H1 (cell line): ENCODE measurements around the gene CEACAM8.

Experiments
- CEBPB ChIP-seq: IDR thresholded peaks from 2 replicates; pipeline ENCODE4 v1.6.1; 2012; ENCODE audit warnings: low read depth, low read length
- EGR1 ChIP-seq: IDR thresholded peaks from 2 replicates; pipeline ENCODE4 v1.6.1; 2011; ENCODE audit warnings: low read depth, low read length, borderline replicate concordance
- NRF1 ChIP-seq: IDR thresholded peaks from 2 replicates; pipeline ENCODE4 v1.6.1; 2011; ENCODE audit warnings: mild to moderate bottlenecking, low read depth, low read length, improper control_type of control experiment
- RAD21 ChIP-seq, 2 experiments: IDR thresholded peaks in 1 of 2; conservative IDR thresholded peaks in 1 of 2; 2 replicates each; pipeline ENCODE4 v1.6.1; 2011; ENCODE audit warnings: low read depth in 2 of 2, low read length in 2 of 2, improper control_type of control experiment in 1 of 2, inconsistent platforms in 1 of 2, mild to moderate bottlenecking in 1 of 2, moderate library complexity in 1 of 2
- SP1 ChIP-seq: IDR thresholded peaks from 2 replicates; pipeline ENCODE4 v1.6.1; 2011; ENCODE audit warnings: low read depth, low read length
- TAF1 ChIP-seq: IDR thresholded peaks from 2 replicates; pipeline ENCODE4 v1.6.1; 2011; ENCODE audit warnings: mild to moderate bottlenecking, low read depth, low read length
- TF ChIP-seq, protein P1 (sequence below): IDR thresholded peaks from 2 replicates; pipeline ENCODE4 v1.6.1; 2011; ENCODE audit warnings: low read length, improper control_type of control experiment
- TF ChIP-seq, protein P2 (sequence below): IDR thresholded peaks from 2 replicates; pipeline ENCODE4 v1.6.1; 2012; ENCODE audit warnings: inconsistent platforms
- TF ChIP-seq, protein P3 (sequence below), 3 experiments: IDR thresholded peaks; 1 replicate in 2 of 3; 2 replicates in 1 of 3; pipeline versions ENCODE4 v1.5.1 to v1.6.1; 2011; ENCODE audit warnings: low read length in 3 of 3, mild to moderate bottlenecking in 3 of 3, inconsistent platforms in 2 of 3, low read depth in 1 of 3, moderate library complexity in 1 of 3; ENCODE audit not compliant: insufficient read depth in 1 of 3; ENCODE audit errors: control extremely low read depth in 1 of 3

DNA sequence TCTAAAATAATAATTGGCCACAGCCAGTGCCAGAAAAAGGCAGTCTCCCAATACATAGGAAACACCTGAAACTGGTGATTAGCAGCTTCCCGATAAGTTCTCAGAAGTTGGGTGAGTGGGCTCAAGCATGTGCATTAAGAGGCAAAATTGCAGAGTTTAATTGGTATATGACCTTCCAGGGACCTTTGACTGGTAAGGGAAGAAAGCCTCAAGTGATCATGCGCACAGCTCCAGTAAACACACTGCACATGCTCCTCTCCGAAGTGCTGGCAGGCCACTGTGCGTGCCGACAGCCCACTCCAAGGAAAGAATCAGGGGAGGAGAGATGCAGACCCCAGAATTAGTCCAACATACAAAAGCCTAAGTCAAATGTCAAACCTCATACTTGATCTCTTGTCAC lies 18.9 kb upstream of the CEACAM8 start:
- no peak for TF ChIP-seq NRF1
- TF ChIP-seq, protein P1, sequence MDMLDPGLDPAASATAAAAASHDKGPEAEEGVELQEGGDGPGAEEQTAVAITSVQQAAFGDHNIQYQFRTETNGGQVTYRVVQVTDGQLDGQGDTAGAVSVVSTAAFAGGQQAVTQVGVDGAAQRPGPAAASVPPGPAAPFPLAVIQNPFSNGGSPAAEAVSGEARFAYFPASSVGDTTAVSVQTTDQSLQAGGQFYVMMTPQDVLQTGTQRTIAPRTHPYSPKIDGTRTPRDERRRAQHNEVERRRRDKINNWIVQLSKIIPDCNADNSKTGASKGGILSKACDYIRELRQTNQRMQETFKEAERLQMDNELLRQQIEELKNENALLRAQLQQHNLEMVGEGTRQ, result no peak
- no peak for TF ChIP-seq CEBPB
- no peak for TF ChIP-seq SP1
- TF ChIP-seq, protein P2, sequence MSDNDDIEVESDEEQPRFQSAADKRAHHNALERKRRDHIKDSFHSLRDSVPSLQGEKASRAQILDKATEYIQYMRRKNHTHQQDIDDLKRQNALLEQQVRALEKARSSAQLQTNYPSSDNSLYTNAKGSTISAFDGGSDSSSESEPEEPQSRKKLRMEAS, result no peak
- no peak for TF ChIP-seq RAD21 (IDR thresholded peaks at IDR 0.05 in 1 of 2, conservative IDR thresholded peaks at IDR 0.05 in 1 of 2; ENCODE audit: low read depth in 2 of 2, low read length in 2 of 2)
- no peak for TF ChIP-seq EGR1
- TF ChIP-seq, protein P3, sequence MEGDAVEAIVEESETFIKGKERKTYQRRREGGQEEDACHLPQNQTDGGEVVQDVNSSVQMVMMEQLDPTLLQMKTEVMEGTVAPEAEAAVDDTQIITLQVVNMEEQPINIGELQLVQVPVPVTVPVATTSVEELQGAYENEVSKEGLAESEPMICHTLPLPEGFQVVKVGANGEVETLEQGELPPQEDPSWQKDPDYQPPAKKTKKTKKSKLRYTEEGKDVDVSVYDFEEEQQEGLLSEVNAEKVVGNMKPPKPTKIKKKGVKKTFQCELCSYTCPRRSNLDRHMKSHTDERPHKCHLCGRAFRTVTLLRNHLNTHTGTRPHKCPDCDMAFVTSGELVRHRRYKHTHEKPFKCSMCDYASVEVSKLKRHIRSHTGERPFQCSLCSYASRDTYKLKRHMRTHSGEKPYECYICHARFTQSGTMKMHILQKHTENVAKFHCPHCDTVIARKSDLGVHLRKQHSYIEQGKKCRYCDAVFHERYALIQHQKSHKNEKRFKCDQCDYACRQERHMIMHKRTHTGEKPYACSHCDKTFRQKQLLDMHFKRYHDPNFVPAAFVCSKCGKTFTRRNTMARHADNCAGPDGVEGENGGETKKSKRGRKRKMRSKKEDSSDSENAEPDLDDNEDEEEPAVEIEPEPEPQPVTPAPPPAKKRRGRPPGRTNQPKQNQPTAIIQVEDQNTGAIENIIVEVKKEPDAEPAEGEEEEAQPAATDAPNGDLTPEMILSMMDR (IDR thresholded peaks at IDR 0.05; ENCODE audit: control extremely low read depth in 1 of 3, insufficient read depth in 1 of 3, low read depth in 1 of 3, low read length in 3 of 3), result no peak
- no peak for TF ChIP-seq TAF1
